SK-N-SH (cell line): Measurements from ENCODE around the gene FGD4. TPM values are rescaled to one million over a fixed set of nuclear protein-coding genes. Genes with fewer than 3 reads are reported as not detected.
A peak's percentile ranks its signal among the peaks of the same experiment; 100 is the strongest.

Experiments
- CTCF ChIA-PET: fragments of 300-600, 350-600 bp; formaldehyde crosslinking; extraction: SDS; loops from one replicate; lab custom pipeline; 2021; lab: Yijun Ruan, JAX
- POLR2A ChIA-PET: fragments of 350-600 bp; sonication (Branson Sonifier 250); formaldehyde crosslinking; extraction: SDS; loops from one replicate; lab custom pipeline; 2020; ENCODE audit warnings: antibody characterized with exemption, inconsistent platforms; lab: Yijun Ruan, JAX
- DNase-seq: peaks from one replicate; pipeline ENCODE4 v3.0.0; 2012
- H2AFZ ChIP-seq: fragments of 200-600 bp; sonication (generic); 2 replicates; pipeline ENCODE4 v1.8.1; 2016; ENCODE audit warnings: antibody characterized with exemption, mild to moderate bottlenecking, low read depth
- H3F3A ChIP-seq: fragments of 200-600 bp; sonication (generic); replicated peaks from 2 replicates; pipeline ENCODE3; 2016; ENCODE audit warnings: antibody characterized with exemption, mild to moderate bottlenecking; ENCODE audit not compliant: insufficient read depth
- H3K27ac ChIP-seq, 2 experiments: fragments of 200-500 bp in 1 of 2; fragments of 200-600 bp in 1 of 2; sonication (Bioruptor generic) in 1 of 2; sonication (generic), shearing (Covaris generic) in 1 of 2; 2 replicates each; pipeline versions ENCODE4 v1.5.1 to v1.6.1; 2014 to 2016; ENCODE audit warnings: low read depth in 2 of 2, inconsistent platforms in 1 of 2, low read length in 1 of 2, mild to moderate bottlenecking in 1 of 2, mixed read lengths in 1 of 2
- H3K27me3 ChIP-seq: fragments of 200-600 bp; sonication (generic), shearing (Covaris generic); 2 replicates; pipeline ENCODE4 v1.6.1; 2016; ENCODE audit warnings: mixed run types; ENCODE audit not compliant: insufficient read depth
- H3K36me3 ChIP-seq, 2 experiments: fragments of 200-500 bp in 1 of 2; fragments of 200-600 bp in 1 of 2; sonication (Bioruptor generic) in 1 of 2; sonication (generic) in 1 of 2; replicated peaks in 1 of 2; 2 replicates each; pipeline versions ENCODE3 to v1.5.1; 2014 to 2016; ENCODE audit warnings: low read length in 1 of 2, mild to moderate bottlenecking in 1 of 2; ENCODE audit not compliant: insufficient read depth in 2 of 2, control insufficient read depth in 1 of 2
- H3K4me1 ChIP-seq, 2 experiments: fragments of 200-500 bp in 1 of 2; fragments of 200-600 bp in 1 of 2; sonication (Bioruptor generic) in 1 of 2; sonication (generic), shearing (Covaris generic) in 1 of 2; 2 replicates each; pipeline versions ENCODE4 v1.5.1 to v1.6.1; 2014 to 2016; ENCODE audit warnings: low read depth in 1 of 2, low read length in 1 of 2, mixed run types in 1 of 2; ENCODE audit not compliant: insufficient read depth in 2 of 2, control insufficient read depth in 1 of 2
- H3K4me2 ChIP-seq: fragments of 200-600 bp; sonication (generic), shearing (Covaris generic); 2 replicates; pipeline ENCODE4 v1.6.1; 2017; ENCODE audit warnings: mixed run types
- H3K4me3 ChIP-seq, 2 experiments: fragments of 200-500 bp in 1 of 2; fragments of 200-600 bp in 1 of 2; sonication (Bioruptor generic) in 1 of 2; sonication (generic), shearing (Covaris generic) in 1 of 2; 2 replicates each; pipeline versions ENCODE4 v1.5.1 to v1.8.1; 2014 to 2016; ENCODE audit warnings: low read depth in 2 of 2, inconsistent platforms in 1 of 2, low read length in 1 of 2, mild to moderate bottlenecking in 1 of 2, mixed read lengths in 1 of 2, moderate library complexity in 1 of 2
- H3K79me2 ChIP-seq: fragments of 200-600 bp; sonication (generic); 2 replicates; pipeline ENCODE4 v1.8.1; 2017; ENCODE audit warnings: mild to moderate bottlenecking; ENCODE audit not compliant: insufficient read depth
- H3K9ac ChIP-seq: fragments of 200-600 bp; sonication (generic); 2 replicates; pipeline ENCODE4 v1.6.1; 2017; ENCODE audit warnings: mixed run types
- H3K9me2 ChIP-seq: fragments of 200-600 bp; sonication (generic); 2 replicates; pipeline ENCODE4 v1.6.1; 2017; ENCODE audit warnings: mixed run types
- H3K9me3 ChIP-seq: fragments of 200-600 bp; sonication (generic); 2 replicates; pipeline ENCODE4 v1.6.1; 2017; ENCODE audit warnings: mixed run types, mild to moderate bottlenecking, moderate library complexity
- H4K20me1 ChIP-seq: fragments of 200-600 bp; sonication (generic); 2 replicates; pipeline ENCODE4 v1.6.1; 2017; ENCODE audit warnings: mild to moderate bottlenecking, mixed run types; ENCODE audit not compliant: insufficient read depth
- EZH2phosphoT487 ChIP-seq: fragments of 200-600 bp; sonication (generic); IDR thresholded peaks from 2 replicates; pipeline ENCODE4 v1.6.1; 2017; ENCODE audit warnings: low read depth, mixed run types, mild to moderate bottlenecking, antibody characterized with exemption, moderate library complexity, borderline replicate concordance
- FOXM1 ChIP-seq: IDR thresholded peaks from 2 replicates; pipeline ENCODE4 v1.4.0; 2012; ENCODE audit warnings: low read depth, mild to moderate bottlenecking
- JUND ChIP-seq: IDR thresholded peaks from 2 replicates; pipeline ENCODE4 v1.4.0; 2012
- NFIC ChIP-seq: IDR thresholded peaks from 2 replicates; pipeline ENCODE4 v1.4.0; 2012; ENCODE audit warnings: borderline replicate concordance
- NRF1 ChIP-seq: IDR thresholded peaks from 2 replicates; pipeline ENCODE4 v1.6.1; 2012; ENCODE audit warnings: low read depth, mild to moderate bottlenecking, low read length
- RAD21 ChIP-seq: IDR thresholded peaks from 2 replicates; pipeline ENCODE4 v1.6.1; 2012; ENCODE audit warnings: mild to moderate bottlenecking, low read length
- SMC3 ChIP-seq: IDR thresholded peaks from 2 replicates; pipeline ENCODE4 v1.6.1; 2012; ENCODE audit warnings: low read depth, low read length, improper control_type of control experiment
- TEAD4 ChIP-seq: IDR thresholded peaks from 2 replicates; pipeline ENCODE4 v1.4.0; 2012; ENCODE audit warnings: mild to moderate bottlenecking, borderline replicate concordance; ENCODE audit not compliant: insufficient read depth
- WGBS: methylation state at CpG from one replicate; pipeline ENCODE4 v1.1.6; 2017; ENCODE audit warnings: low lambda C conversion rate; 5-methylcytosine and 5-hydroxymethylcytosine counted together
- polyA plus RNA-seq, 3 experiments: library from polyadenylated mRNA; depleted of rRNA; stranded (reverse); fragments of >200 nt; gene quantifications; 2 replicates each; pipeline ENCODE4 v1.2.3, GENCODE V29; 2012
- TF ChIP-seq, protein P1 (sequence below): fragments of 200-600 bp; sonication (generic); IDR thresholded peaks from 2 replicates; pipeline ENCODE4 v1.6.1; 2017; ENCODE audit warnings: antibody characterized with exemption, mild to moderate bottlenecking, moderate library complexity
- TF ChIP-seq, protein P2 (sequence below): IDR thresholded peaks from 2 replicates; pipeline ENCODE4 v1.4.0; 2012; ENCODE audit warnings: low read depth

The FGD4 gene
- polyA plus RNA-seq, 1 of the 3 experiments (the other 2 are of a cell fraction) = 0.26 TPM

DNA sequence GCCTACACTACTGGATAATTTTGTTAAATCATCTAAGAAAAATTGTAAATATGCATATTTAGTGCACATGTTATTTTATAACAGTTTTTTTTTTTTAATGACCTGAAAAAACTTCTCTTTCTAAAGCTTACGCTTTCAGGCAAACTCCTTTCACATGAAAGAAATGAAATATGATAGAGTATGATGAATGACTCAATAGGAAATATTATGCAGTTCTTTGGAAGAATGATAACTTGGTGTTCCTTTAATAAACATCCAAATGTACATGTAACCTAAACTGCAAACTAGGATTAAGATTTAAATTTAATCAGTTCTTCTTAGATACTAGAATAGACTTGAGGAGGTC lies 136.6 kb downstream of the FGD4 start (continued):
- no peak for TF ChIP-seq RAD21
- TF ChIP-seq, all 33 proteins: peak for 2

DNA sequence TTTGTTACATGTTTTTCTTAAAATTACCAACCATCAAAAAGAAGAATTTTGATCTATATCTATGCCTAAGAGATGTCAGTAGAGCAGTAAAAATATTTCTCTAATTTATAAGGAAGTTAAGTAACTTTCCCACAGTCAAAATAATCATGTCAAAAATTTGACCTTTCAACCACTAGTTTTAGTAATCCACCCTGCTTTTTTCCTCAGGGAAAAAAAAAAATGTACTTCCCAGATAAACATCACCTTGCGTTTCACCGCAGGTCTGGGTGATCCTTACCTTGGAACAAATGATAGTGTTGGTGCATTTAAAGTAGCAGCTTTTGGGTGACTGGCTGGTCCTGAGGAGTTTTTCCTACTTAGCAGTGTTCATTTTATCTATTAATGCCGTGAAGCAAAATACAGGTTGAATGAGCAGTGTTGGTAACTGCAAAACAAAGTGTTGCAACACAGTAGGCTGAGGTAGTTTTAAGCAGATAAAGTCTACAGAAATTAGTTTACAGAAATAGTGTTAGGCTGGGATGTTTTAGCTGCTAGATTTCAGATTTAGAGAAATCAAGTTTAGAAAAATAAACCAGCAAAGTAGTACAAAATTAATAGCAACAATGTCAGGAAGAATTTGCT lies 142.5 kb downstream of the FGD4 start:
- H3K9ac ChIP-seq = no peak overlapping the region
- no peak overlapping the region for H3K27ac ChIP-seq
- no peak overlapping the region for H3K4me3 ChIP-seq
- 0 out of 2 replicates have a peak overlapping the region, but pooled peaks have one; percentile 23 for H3K4me2 ChIP-seq
- WGBS = 82% methylated on average over 3 of the region's 3 CpGs
- H3K36me3 ChIP-seq = no peaks in the 10 kb centered on the region
- no peaks in the 10 kb centered on the region for H3K9me3 ChIP-seq
- peaks cover 30% of the 10 kb centered on the region; the same call in 1 of the 2 replicates for H3K79me2 ChIP-seq
- no peaks in the 10 kb centered on the region for H3K27me3 ChIP-seq
- CTCF ChIA-PET = interaction anchor here (0.7 kb wide), 1 partner anchor 14 kb away, joined by 3 read pairs; no protein-coding TSS in a partner anchor
- peaks cover 0 to 7% of the 10 kb centered on the region in 2 experiments; a peak in 1 of 4 replicates for H3K4me1 ChIP-seq
- POLR2A ChIA-PET = no interaction called here
- H3K9me2 ChIP-seq = no peaks in the 10 kb centered on the region
- no peaks in the 10 kb centered on the region for H3F3A ChIP-seq
- H4K20me1 ChIP-seq = no peaks in the 10 kb centered on the region
- no peak for TF ChIP-seq NRF1
- TF ChIP-seq EZH2phosphoT487 = no peak
- no peak for TF ChIP-seq JUND
- TF ChIP-seq FOXM1 = no peak
- TF ChIP-seq NFIC = no peak
- no peak for DNase-seq
- H2AFZ ChIP-seq = no peak overlapping the region

DNA sequence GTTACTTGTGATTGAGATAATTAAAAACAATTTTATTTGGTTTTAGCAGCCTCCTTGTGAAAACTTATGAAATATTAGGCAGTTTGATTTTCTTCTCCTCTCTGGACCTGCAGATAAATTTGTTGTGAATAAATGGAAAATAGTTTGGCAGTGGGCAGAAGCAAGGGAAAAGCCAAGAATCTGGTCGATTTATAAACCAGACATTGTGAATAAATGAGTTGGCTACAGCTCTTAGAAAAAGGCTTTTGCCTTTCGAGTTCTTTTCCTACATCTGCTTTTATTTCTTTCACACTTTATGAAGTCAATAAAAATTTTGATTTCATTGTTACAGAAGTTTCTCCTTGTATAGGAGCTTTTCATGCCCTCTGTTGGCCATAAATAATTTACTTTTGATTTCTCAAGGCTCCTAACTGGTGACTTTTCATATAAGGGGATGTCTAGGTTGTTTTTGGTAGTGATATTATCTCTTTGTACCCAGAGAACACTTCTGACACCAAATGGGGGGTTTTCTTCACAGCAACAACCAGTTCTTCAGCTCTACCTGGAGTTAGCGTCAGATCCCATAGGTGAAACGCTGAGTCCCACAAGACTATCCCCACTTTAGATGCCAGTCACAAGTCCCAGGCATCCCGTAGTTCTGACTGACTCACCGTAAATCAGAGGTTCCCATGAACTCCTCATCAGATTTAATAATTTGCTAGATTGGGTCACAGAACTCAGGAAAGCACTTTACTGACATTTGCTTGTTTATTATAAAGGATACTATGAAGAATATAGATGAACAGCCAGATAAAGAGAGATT lies 143.3 kb downstream of the FGD4 start:
- H3K4me3 ChIP-seq = no peak overlapping the region
- H3K9me2 ChIP-seq = no peaks in the 10 kb centered on the region
- no peaks in the 10 kb centered on the region for H3F3A ChIP-seq
- H3K36me3 ChIP-seq = no peaks in the 10 kb centered on the region
- TF ChIP-seq SMC3 (no peak), TEAD4 (no peak), EZH2phosphoT487 (no peak), JUND (no peak)
- TF ChIP-seq, protein P1, sequence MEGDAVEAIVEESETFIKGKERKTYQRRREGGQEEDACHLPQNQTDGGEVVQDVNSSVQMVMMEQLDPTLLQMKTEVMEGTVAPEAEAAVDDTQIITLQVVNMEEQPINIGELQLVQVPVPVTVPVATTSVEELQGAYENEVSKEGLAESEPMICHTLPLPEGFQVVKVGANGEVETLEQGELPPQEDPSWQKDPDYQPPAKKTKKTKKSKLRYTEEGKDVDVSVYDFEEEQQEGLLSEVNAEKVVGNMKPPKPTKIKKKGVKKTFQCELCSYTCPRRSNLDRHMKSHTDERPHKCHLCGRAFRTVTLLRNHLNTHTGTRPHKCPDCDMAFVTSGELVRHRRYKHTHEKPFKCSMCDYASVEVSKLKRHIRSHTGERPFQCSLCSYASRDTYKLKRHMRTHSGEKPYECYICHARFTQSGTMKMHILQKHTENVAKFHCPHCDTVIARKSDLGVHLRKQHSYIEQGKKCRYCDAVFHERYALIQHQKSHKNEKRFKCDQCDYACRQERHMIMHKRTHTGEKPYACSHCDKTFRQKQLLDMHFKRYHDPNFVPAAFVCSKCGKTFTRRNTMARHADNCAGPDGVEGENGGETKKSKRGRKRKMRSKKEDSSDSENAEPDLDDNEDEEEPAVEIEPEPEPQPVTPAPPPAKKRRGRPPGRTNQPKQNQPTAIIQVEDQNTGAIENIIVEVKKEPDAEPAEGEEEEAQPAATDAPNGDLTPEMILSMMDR = peak; percentile 21; the same call in 1 of the 2 replicates
- TF ChIP-seq, protein P2, sequence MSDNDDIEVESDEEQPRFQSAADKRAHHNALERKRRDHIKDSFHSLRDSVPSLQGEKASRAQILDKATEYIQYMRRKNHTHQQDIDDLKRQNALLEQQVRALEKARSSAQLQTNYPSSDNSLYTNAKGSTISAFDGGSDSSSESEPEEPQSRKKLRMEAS = no peak
- TF ChIP-seq, all 33 proteins: peak for 1
- POLR2A ChIA-PET = no interaction called here
- peaks cover 25% of the 10 kb centered on the region; the same call in 1 of the 2 replicates for H3K79me2 ChIP-seq
- CTCF ChIA-PET = interaction anchor here (0.7 kb wide), 1 partner anchor 13 kb away, joined by 3 read pairs; no protein-coding TSS in a partner anchor
- no peak overlapping the region for H2AFZ ChIP-seq
- no peaks in the 10 kb centered on the region for H3K9me3 ChIP-seq
- H4K20me1 ChIP-seq = no peaks in the 10 kb centered on the region
- H3K4me2 ChIP-seq = 0 out of 2 replicates have a peak overlapping the region, but pooled peaks have one; percentile 23
- no peak overlapping the region for H3K9ac ChIP-seq
- no peak for DNase-seq
- WGBS = 84% methylated on average over 6 of the region's 6 CpGs
- no peak overlapping the region for H3K27ac ChIP-seq
- no peaks in the 10 kb centered on the region for H3K27me3 ChIP-seq
- H3K4me1 ChIP-seq = peaks cover 0 to 7% of the 10 kb centered on the region in 2 experiments; a peak in 1 of 4 replicates
